Keratinocyte (primary cell): ENCODE results near the gene SCYGR3. TPM values are rescaled to one million over a fixed set of nuclear protein-coding genes. Genes with fewer than 3 reads are reported as not detected.

Source experiments
- DNase-seq: peaks from one replicate; pipeline ENCODE4 v3.0.0-alpha.2; 2011; ENCODE audit warnings: low read depth, missing footprints, low spot score
- FAIRE-seq: peaks from 2 replicates; lab custom pipeline; 2011; peaks lifted over from hg19 to GRCh38; lab: Jason Lieb, UNC
- H2AFZ ChIP-seq: 2 replicates; pipeline ENCODE4 v1.6.0; 2012; ENCODE audit warnings: low read length, control low read depth, inconsistent platforms; ENCODE audit not compliant: control insufficient read depth
- H3K27ac ChIP-seq: 2 replicates; pipeline ENCODE4 v1.5.1; 2011; ENCODE audit warnings: low read length; ENCODE audit not compliant: control insufficient read depth, insufficient read depth
- H3K27me3 ChIP-seq: 3 replicates; pipeline ENCODE4 v1.6.0; 2011; ENCODE audit warnings: low read length; ENCODE audit not compliant: control insufficient read depth, insufficient read depth; ENCODE audit errors: extremely low read depth
- H3K36me3 ChIP-seq, 2 experiments: 2 replicates in 1 of 2; 3 replicates in 1 of 2; pipeline ENCODE4 v1.5.1; 2011; ENCODE audit warnings: low read length in 2 of 2, mild to moderate bottlenecking in 1 of 2; ENCODE audit not compliant: control insufficient read depth in 2 of 2, insufficient read depth in 2 of 2; ENCODE audit errors: extremely low read depth in 1 of 2
- H3K4me1 ChIP-seq: 3 replicates; pipeline ENCODE4 v1.5.1; 2011; ENCODE audit warnings: low read length; ENCODE audit not compliant: control insufficient read depth, insufficient read depth; ENCODE audit errors: extremely low read depth
- H3K4me2 ChIP-seq: 3 replicates; pipeline ENCODE4 v1.6.0; 2011; ENCODE audit warnings: low read depth, low read length; ENCODE audit not compliant: control insufficient read depth, insufficient read depth; ENCODE audit errors: extremely low read depth
- H3K4me3 ChIP-seq, 3 experiments: fragments of 200-600 bp in 1 of 3; sonication (generic) in 1 of 3; 2 replicates in 2 of 3; 3 replicates in 1 of 3; pipeline ENCODE4 v1.5.1; 2011 to 2016; ENCODE audit warnings: low read length in 3 of 3, mild to moderate bottlenecking in 3 of 3, control low read depth in 2 of 3, inconsistent platforms in 1 of 3, low read depth in 1 of 3, mixed read lengths in 1 of 3, mixed run types in 1 of 3, moderate library complexity in 1 of 3; ENCODE audit not compliant: control insufficient read depth in 2 of 3, insufficient read depth in 2 of 3; ENCODE audit errors: extremely low read depth in 1 of 3
- H3K79me2 ChIP-seq: 2 replicates; pipeline ENCODE4 v1.6.0; 2012; ENCODE audit warnings: low read length; ENCODE audit not compliant: control insufficient read depth, insufficient read depth
- H3K9ac ChIP-seq: 3 replicates; pipeline ENCODE4 v1.6.0; 2011; ENCODE audit warnings: low read length; ENCODE audit not compliant: control insufficient read depth, insufficient read depth; ENCODE audit errors: extremely low read depth
- H3K9me1 ChIP-seq: 3 replicates; pipeline ENCODE4 v1.6.0; 2011; ENCODE audit warnings: low read length; ENCODE audit not compliant: control insufficient read depth, insufficient read depth; ENCODE audit errors: extremely low read depth
- H3K9me3 ChIP-seq: 2 replicates; pipeline ENCODE4 v1.5.1; 2012; ENCODE audit warnings: low read depth, low read length; ENCODE audit not compliant: control insufficient read depth
- H4K20me1 ChIP-seq: 3 replicates; pipeline ENCODE4 v1.6.0; 2011; ENCODE audit warnings: low read length; ENCODE audit not compliant: control insufficient read depth, insufficient read depth; ENCODE audit errors: extremely low read depth
- CTCF ChIP-seq, 3 experiments: IDR thresholded peaks in 1 of 3; conservative IDR thresholded peaks in 1 of 3; optimal IDR thresholded peaks in 1 of 3; 2 replicates in 2 of 3; 3 replicates in 1 of 3; pipeline versions ENCODE3 to v1.5.1; 2011; ENCODE audit warnings: low read length in 3 of 3, mild to moderate bottlenecking in 3 of 3, moderate library complexity in 2 of 3, control low read depth in 1 of 3, inconsistent platforms in 1 of 3; ENCODE audit not compliant: insufficient read depth in 2 of 3; ENCODE audit errors: extremely low read depth in 1 of 3
- EZH2 ChIP-seq: IDR thresholded peaks from one replicate; pipeline ENCODE4 v1.6.1; 2012; ENCODE audit warnings: inconsistent platforms, mild to moderate bottlenecking, low read length, moderate library complexity
- dilution Hi-C: fragments of 300-500 bp; cut with MboI; formaldehyde crosslinking; loops from one replicate; pipeline ENCODE4 v1.7.0; 2020; ENCODE audit warnings: low sequenced_read_pairs; ENCODE audit not compliant: extremely low pct_ligation_motif_present
- polyA plus RNA-seq, 5 experiments: library from polyadenylated mRNA; depleted of rRNA in 3 of 5; stranded (reverse) in 3 of 5; stranded (forward) in 1 of 5; unstranded in 1 of 5; fragments of >200 nt; gene quantifications; 1 replicate in 1 of 5; 2 replicates in 3 of 5; 3 replicates in 1 of 5; pipeline versions ENCODE4 v1.2.1 to v1.2.3, GENCODE V29; 2011 to 2012; ENCODE audit warnings: missing spikeins in 2 of 5, low read depth in 1 of 5, low replicate concordance in 1 of 5

Gene SCYGR3
- polyA plus RNA-seq, 1 donor (not counting 4 experiments of a cell fraction or from before 2014, with no cell fraction given): not detected

DNA sequence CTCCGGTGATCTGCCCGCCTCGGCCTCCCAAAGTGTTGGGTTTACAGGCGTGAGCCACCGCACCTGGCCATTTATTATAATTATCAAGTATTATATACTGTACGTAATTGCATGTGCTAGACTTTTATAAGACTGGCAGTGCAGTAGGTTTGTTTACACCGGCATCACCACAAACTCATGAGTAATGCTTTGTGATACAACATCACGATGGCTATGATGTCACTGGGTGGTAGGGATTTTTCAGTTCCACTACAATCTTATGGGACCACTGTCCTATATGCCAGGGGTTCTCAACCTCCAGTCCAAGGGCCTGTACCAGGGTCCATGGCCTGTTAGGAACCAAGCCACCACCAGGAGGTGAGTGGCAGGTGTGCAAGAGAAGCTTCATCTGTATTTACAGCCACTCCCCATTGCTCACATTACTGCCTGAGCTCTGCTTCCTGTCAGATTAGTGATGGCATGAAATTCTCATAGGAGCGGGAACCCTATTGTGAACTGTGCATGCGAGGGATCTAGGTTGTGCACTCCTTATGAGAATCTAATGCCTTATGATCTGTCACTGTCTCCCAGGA lies 12.0 kb upstream of the SCYGR3 start:
- H3K79me2 ChIP-seq: no peaks in the 10 kb centered on the region
- peaks cover 2% of the 10 kb centered on the region for H3K9me3 ChIP-seq
- no peaks in the 10 kb centered on the region for H3K9me1 ChIP-seq
- H2AFZ ChIP-seq: no peak overlapping the region
- H3K4me1 ChIP-seq: peaks cover 7% of the 10 kb centered on the region
- H3K27ac ChIP-seq: no peak overlapping the region
- DNase-seq (no peak), FAIRE-seq (no peak)
- no peak overlapping the region for H3K9ac ChIP-seq
- no peaks in the 10 kb centered on the region for H4K20me1 ChIP-seq
- H3K36me3 ChIP-seq: no peaks in the 10 kb centered on the region
- no peak for TF ChIP-seq CTCF (optimal IDR thresholded peaks at IDR 0.05 in 1 of 3, IDR thresholded peaks at IDR 0.05 in 1 of 3, conservative IDR thresholded peaks at IDR 0.05 in 1 of 3; ENCODE audit: extremely low read depth in 1 of 3, insufficient read depth in 2 of 3, low read length in 3 of 3)
- TF ChIP-seq EZH2: no peak
- H3K4me3 ChIP-seq: no peak overlapping the region
- dilution Hi-C loops: no loop called here
- H3K27me3 ChIP-seq: no peaks in the 10 kb centered on the region
- no peak overlapping the region for H3K4me2 ChIP-seq

GRCh38 chr2:227625420-227625819 lies 10.8 kb upstream of the SCYGR3 start:
- dilution Hi-C loops: no loop called here
- no peak overlapping the region for H3K4me3 ChIP-seq
- H3K9me1 ChIP-seq: no peaks in the 10 kb centered on the region
- FAIRE-seq (no peak), DNase-seq (no peak)
- H3K27me3 ChIP-seq: no peaks in the 10 kb centered on the region
- H2AFZ ChIP-seq: no peak overlapping the region
- no peak overlapping the region for H3K9ac ChIP-seq
- no peak overlapping the region for H3K4me2 ChIP-seq
- TF ChIP-seq EZH2: no peak
- TF ChIP-seq CTCF (optimal IDR thresholded peaks at IDR 0.05 in 1 of 3, IDR thresholded peaks at IDR 0.05 in 1 of 3, conservative IDR thresholded peaks at IDR 0.05 in 1 of 3; ENCODE audit: extremely low read depth in 1 of 3, insufficient read depth in 2 of 3, low read length in 3 of 3): no peak
- H4K20me1 ChIP-seq: no peaks in the 10 kb centered on the region
- H3K4me1 ChIP-seq: peaks cover 7% of the 10 kb centered on the region
- H3K27ac ChIP-seq: no peak overlapping the region
- no peaks in the 10 kb centered on the region for H3K36me3 ChIP-seq
- no peaks in the 10 kb centered on the region for H3K79me2 ChIP-seq
- peaks cover 2% of the 10 kb centered on the region for H3K9me3 ChIP-seq
